Measurements from ENCODE around the gene FBXO17.

- TF ChIP-seq CTCF (IDR thresholded peaks at IDR 0.05) (no peak), POLR2A (IDR thresholded peaks at IDR 0.05) (no peak)
Measured at GRCh38 chr19:38974624-38975213, 823 bp downstream of the FBXO17 start.

All from adrenal gland (tissue), 5 donors.